Right atrium auricular region (tissue), 2 donors: ENCODE measurements around the gene TMEM219. TPM values are rescaled to one million over a fixed set of nuclear protein-coding genes. Genes with fewer than 3 reads are reported as not detected.

Experiments
- DNase-seq: peaks from one replicate; pipeline ENCODE4 v3.0.0-alpha.2; 2019; ENCODE audit warnings: low spot score
- H3K27ac ChIP-seq, 2 donors: fragments of 200-600 bp; sonication (generic); 1 replicate in 1 of 2; 2 replicates in 1 of 2; pipeline ENCODE4 v1.5.1; 2016 to 2019
- H3K27me3 ChIP-seq, 2 donors: fragments of 200-600 bp; sonication (generic); one replicate each; pipeline versions ENCODE4 v1.5.1 to v1.6.0; 2017 to 2019
- H3K36me3 ChIP-seq: fragments of 200-600 bp; sonication (generic); one replicate; pipeline ENCODE4 v1.5.1; 2016
- H3K4me1 ChIP-seq, 2 donors: fragments of 200-600 bp; sonication (generic); one replicate each; pipeline versions ENCODE4 v1.5.1 to v1.6.0; 2017 to 2019
- H3K4me3 ChIP-seq, 2 donors: fragments of 200-600 bp; sonication (generic); 1 replicate in 1 of 2; 2 replicates in 1 of 2; pipeline ENCODE4 v1.5.1; 2017 to 2019; ENCODE audit warnings: mild to moderate bottlenecking in 1 of 2, moderate library complexity in 1 of 2
- H3K9me3 ChIP-seq, 2 donors: fragments of 200-600 bp; sonication (generic); one replicate each; pipeline ENCODE4 v1.5.1; 2019
- CTCF ChIP-seq, 2 donors: fragments of 200-600 bp; sonication (generic); IDR thresholded peaks; one replicate each; pipeline ENCODE4 v1.5.1; 2019; ENCODE audit warnings: antibody characterized with exemption in 2 of 2
- total RNA-seq, 2 donors: library from RNA; depleted of rRNA; stranded (reverse); fragments of >200 nt; gene quantifications; one replicate each; pipeline ENCODE4 v1.1.0, GENCODE V29; 2016

Gene TMEM219
- total RNA-seq, 2 donors from 2014 or later = 100 to 107 TPM

GRCh38 chr16:29989111-29989858, 27.4 kb downstream of the TMEM219 start:
- Histone ChIP-seq H3K4me3 (no peak overlapping the region), H3K4me1 (peaks cover 0 to 8% of the 10 kb centered on the region in 2 donors), H3K36me3 (peaks cover 86% of the 10 kb centered on the region), H3K27ac (no peak overlapping the region), H3K27me3 (no peaks in the 10 kb centered on the region), H3K9me3 (no peaks in the 10 kb centered on the region)
- no peak for TF ChIP-seq CTCF (IDR thresholded peaks at IDR 0.05)
- no peak for DNase-seq

- Histone ChIP-seq H3K36me3 (peaks cover 79% of the 10 kb centered on the region), H3K27ac (no peak overlapping the region), H3K4me3 (no peak overlapping the region), H3K9me3 (no peaks in the 10 kb centered on the region), H3K27me3 (no peaks in the 10 kb centered on the region), H3K4me1 (peaks cover 0 to 16% of the 10 kb centered on the region in 2 donors)
- DNase-seq = no peak
- no peak for TF ChIP-seq CTCF (IDR thresholded peaks at IDR 0.05)
These were observed 28.2 kb downstream of the TMEM219 start for GRCh38 chr16:29990034-29990433.

GRCh38 chr16:29990883-29991570, 29.1 kb downstream of the TMEM219 start:
- DNase-seq = no peak
- no peak overlapping the region for H3K27ac ChIP-seq
- TF ChIP-seq CTCF (IDR thresholded peaks at IDR 0.05) = no peak
- H3K4me3 ChIP-seq = no peak overlapping the region
- H3K27me3 ChIP-seq = no peaks in the 10 kb centered on the region
- peaks cover 69% of the 10 kb centered on the region for H3K36me3 ChIP-seq
- H3K9me3 ChIP-seq = no peaks in the 10 kb centered on the region
- peaks cover 0 to 16% of the 10 kb centered on the region in 2 donors for H3K4me1 ChIP-seq

- Histone ChIP-seq H3K36me3 (peaks cover 64% of the 10 kb centered on the region), H3K27ac (no peak overlapping the region), H3K27me3 (no peaks in the 10 kb centered on the region), H3K4me3 (no peak overlapping the region), H3K9me3 (no peaks in the 10 kb centered on the region), H3K4me1 (peaks cover 0 to 18% of the 10 kb centered on the region in 2 donors)
- TF ChIP-seq CTCF (IDR thresholded peaks at IDR 0.05) = no peak
- no peak for DNase-seq
These were observed 29.7 kb downstream of the TMEM219 start for GRCh38 chr16:29991571-29991904.

GRCh38 chr16:29992344-29992967, 30.6 kb downstream of the TMEM219 start:
- Histone ChIP-seq H3K9me3 (no peaks in the 10 kb centered on the region), H3K27me3 (no peaks in the 10 kb centered on the region), H3K4me3 (no peak overlapping the region), H3K36me3 (peaks cover 54% of the 10 kb centered on the region), H3K27ac (no peak overlapping the region), H3K4me1 (peaks cover 0 to 24% of the 10 kb centered on the region in 2 donors)
- no peak for DNase-seq
- TF ChIP-seq CTCF (IDR thresholded peaks at IDR 0.05) = no peak
